ENCODE measurements around the gene PSMC4. TPM values are rescaled to one million over a fixed set of nuclear protein-coding genes. Genes with fewer than 3 reads are reported as not detected.

The PSMC4 gene
- total RNA-seq, 4 donors from 2014 or later: 78.0 to 92.5 (median 87.7) TPM

DNA sequence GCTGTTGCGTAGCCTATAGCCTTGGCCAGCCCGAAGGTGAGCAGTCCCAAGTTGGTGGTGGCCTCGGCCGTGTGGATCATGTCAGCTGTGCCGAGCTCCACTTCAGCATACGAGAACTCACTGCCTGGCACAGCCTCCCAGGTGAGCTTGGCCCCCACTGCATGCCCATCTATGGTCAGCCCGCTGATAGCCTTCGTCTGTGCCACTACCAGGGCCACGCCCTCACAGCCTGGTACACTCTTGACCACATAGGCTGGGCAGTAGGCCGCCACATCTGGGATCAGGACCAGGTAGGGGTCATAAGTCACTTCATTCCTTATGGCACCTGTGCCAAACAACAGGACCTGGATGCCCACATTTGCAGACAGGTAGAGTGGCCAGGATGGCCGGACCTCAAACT is 43.9 kb upstream of the PSMC4 start:
- TF ChIP-seq POLR2A (IDR thresholded peaks at IDR 0.05): no peak
- TF ChIP-seq, protein P1, sequence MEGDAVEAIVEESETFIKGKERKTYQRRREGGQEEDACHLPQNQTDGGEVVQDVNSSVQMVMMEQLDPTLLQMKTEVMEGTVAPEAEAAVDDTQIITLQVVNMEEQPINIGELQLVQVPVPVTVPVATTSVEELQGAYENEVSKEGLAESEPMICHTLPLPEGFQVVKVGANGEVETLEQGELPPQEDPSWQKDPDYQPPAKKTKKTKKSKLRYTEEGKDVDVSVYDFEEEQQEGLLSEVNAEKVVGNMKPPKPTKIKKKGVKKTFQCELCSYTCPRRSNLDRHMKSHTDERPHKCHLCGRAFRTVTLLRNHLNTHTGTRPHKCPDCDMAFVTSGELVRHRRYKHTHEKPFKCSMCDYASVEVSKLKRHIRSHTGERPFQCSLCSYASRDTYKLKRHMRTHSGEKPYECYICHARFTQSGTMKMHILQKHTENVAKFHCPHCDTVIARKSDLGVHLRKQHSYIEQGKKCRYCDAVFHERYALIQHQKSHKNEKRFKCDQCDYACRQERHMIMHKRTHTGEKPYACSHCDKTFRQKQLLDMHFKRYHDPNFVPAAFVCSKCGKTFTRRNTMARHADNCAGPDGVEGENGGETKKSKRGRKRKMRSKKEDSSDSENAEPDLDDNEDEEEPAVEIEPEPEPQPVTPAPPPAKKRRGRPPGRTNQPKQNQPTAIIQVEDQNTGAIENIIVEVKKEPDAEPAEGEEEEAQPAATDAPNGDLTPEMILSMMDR (IDR thresholded peaks at IDR 0.05): no peak
- intact Hi-C loops (cut with DNase I; ENCODE audit: low total_unique reads): no loop called here
- peak in 1 of 2 donors; percentile 62 for DNase-seq (ENCODE audit: low spot score in 2 of 2)
- no peak overlapping the region for H3K4me3 ChIP-seq (ENCODE audit: low read depth, poor library complexity, severe bottlenecking)
- 89 to 91% methylated on average over 10 to 11 of the region's 11 CpGs for WGBS, 2 donors

DNA sequence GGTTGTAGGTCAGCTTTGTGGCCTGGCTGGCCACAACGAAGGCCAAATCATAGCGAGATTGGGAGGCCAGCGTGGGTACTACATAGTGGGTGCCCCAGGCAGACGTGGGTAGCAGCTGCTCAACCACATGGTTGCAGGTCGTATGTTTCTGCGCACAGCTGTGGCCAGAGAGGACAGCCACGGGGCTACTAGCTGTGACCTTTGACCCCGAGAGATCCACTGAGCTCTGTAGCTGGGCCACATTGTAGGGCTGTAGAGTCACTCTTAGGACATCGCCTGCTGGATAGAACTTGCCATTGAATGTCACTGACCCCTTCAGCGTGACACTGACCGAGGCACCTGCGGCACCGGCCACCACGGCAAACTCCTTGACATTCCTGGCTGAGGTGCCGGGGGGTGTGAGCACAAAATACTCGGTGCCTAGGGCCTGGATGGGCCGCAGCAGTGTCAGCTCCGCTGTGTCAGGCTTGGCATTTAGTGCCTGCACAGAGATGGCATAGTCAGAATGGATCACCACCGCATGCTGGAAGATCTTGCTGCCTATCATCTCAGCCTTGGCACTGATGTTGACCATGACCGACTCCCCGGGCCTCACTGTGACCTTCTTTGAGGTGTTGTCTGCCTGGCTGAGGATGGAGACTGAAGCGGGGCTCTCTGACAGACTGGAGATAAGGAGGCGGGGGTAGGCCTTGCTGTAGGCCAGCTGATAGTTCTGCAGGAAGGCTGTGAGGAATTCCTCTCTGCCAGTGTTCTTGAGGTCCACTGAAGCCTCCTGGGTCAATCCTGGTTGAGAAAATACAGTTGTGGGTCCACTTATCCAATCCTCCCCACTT is 43.2 kb upstream of the PSMC4 start:
- TF ChIP-seq, protein P1 (IDR thresholded peaks at IDR 0.05): no peak
- TF ChIP-seq POLR2A (IDR thresholded peaks at IDR 0.05): no peak
- no peak overlapping the region for H3K4me3 ChIP-seq (ENCODE audit: low read depth, poor library complexity, severe bottlenecking)
- intact Hi-C loops (cut with DNase I; ENCODE audit: low total_unique reads): no loop called here
- peak in 1 of 2 donors; percentile 69 for DNase-seq (ENCODE audit: low spot score in 2 of 2)
- 88 to 93% methylated on average over 22 to 23 of the region's 23 CpGs for WGBS, 2 donors

DNA sequence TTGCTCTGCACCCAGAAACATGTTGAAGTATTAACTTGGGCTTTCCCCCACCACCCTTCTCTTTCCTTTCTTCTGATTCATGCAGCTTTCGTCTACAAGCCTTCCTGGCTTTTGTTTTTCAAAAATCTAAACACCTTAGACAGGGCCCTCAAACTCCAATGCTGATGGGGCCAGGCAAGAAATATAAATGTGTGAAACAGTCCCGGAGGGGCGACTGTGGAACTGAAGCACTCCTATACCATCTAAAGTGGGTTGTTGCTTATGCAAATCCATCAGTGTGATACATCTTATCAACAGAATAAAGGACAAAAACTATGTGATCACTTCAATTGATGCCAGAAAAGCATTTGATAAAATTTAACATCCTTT is 42.6 kb upstream of the PSMC4 start:
- 83 to 87% methylated on average over 3 of the region's 3 CpGs for WGBS, 2 donors
- TF ChIP-seq, protein P1 (IDR thresholded peaks at IDR 0.05): no peak
- TF ChIP-seq POLR2A (IDR thresholded peaks at IDR 0.05): no peak
- peak in 1 of 2 donors; percentile 13 for DNase-seq (ENCODE audit: low spot score in 2 of 2)
- intact Hi-C loops (cut with DNase I; ENCODE audit: low total_unique reads): no loop called here
- no peak overlapping the region for H3K4me3 ChIP-seq (ENCODE audit: low read depth, poor library complexity, severe bottlenecking)

GRCh38 chr19:39929750-39930149 is 41.2 kb upstream of the PSMC4 start:
- DNase-seq (ENCODE audit: low spot score in 2 of 2): no peak
- WGBS, 2 donors: 85 to 88% methylated on average over 3 of the region's 3 CpGs
- TF ChIP-seq, protein P1 (IDR thresholded peaks at IDR 0.05): no peak
- TF ChIP-seq POLR2A (IDR thresholded peaks at IDR 0.05): no peak
- no peak overlapping the region for H3K4me3 ChIP-seq (ENCODE audit: low read depth, poor library complexity, severe bottlenecking)
- intact Hi-C loops (cut with DNase I; ENCODE audit: low total_unique reads): no loop called here

- TF ChIP-seq, protein P1 (IDR thresholded peaks at IDR 0.05): no peak
- no peak for TF ChIP-seq POLR2A (IDR thresholded peaks at IDR 0.05)
- intact Hi-C loops (cut with DNase I; ENCODE audit: low total_unique reads): no loop called here
- 75 to 77% methylated on average over 5 of the region's 5 CpGs for WGBS, 2 donors
- H3K4me3 ChIP-seq (ENCODE audit: low read depth, poor library complexity, severe bottlenecking): no peak within 1 kb of the TSS
- DNase-seq (ENCODE audit: low spot score in 2 of 2): no peak
Observed at GRCh38 chr19:39934584-39935363, 36.2 kb upstream of the PSMC4 start, which contains the start of gene FCGBP. FCGBP (minus strand) TSS chr19:39934634.

Data from lower leg skin (tissue), 4 donors.